Adipocyte (in vitro differentiated cells): ENCODE results near the gene KPNA6.
"Not testable (repeated sequence)": the region's sequence is repeated elsewhere in the genome, so short reads cannot be mapped to it uniquely, and the experiment has no call there.

Experiments used
- DNase-seq: peaks from one replicate; pipeline ENCODE4 v3.0.0-alpha.2; 2015; ENCODE audit warnings: low read depth
- H3K27me3 ChIP-seq: replicated peaks from 2 replicates; pipeline ENCODE4 v1.7.0; 2013; ENCODE audit warnings: mild to moderate bottlenecking, low read length, moderate library complexity; ENCODE audit not compliant: control insufficient read depth, insufficient read depth
- H3K36me3 ChIP-seq: 2 replicates; pipeline ENCODE4 v1.7.0; 2013; ENCODE audit warnings: low read length, mild to moderate bottlenecking, moderate library complexity; ENCODE audit not compliant: control insufficient read depth, insufficient read depth, severe bottlenecking
- H3K4me1 ChIP-seq: 2 replicates; pipeline ENCODE4 v1.7.0; 2013; ENCODE audit warnings: mild to moderate bottlenecking, low read length, moderate library complexity; ENCODE audit not compliant: control insufficient read depth, insufficient read depth
- H3K4me3 ChIP-seq: 2 replicates; pipeline ENCODE4 v1.7.0; 2013; ENCODE audit warnings: mild to moderate bottlenecking, low read length, moderate library complexity
- H3K9ac ChIP-seq: 2 replicates; pipeline ENCODE4 v1.7.0; 2013; ENCODE audit warnings: mild to moderate bottlenecking, low read length, moderate library complexity
- H3K9me3 ChIP-seq: 2 replicates; pipeline ENCODE4 v1.7.0; 2013; ENCODE audit warnings: mild to moderate bottlenecking, low read length, moderate library complexity; ENCODE audit not compliant: control insufficient read depth

Gene KPNA6

DNA sequence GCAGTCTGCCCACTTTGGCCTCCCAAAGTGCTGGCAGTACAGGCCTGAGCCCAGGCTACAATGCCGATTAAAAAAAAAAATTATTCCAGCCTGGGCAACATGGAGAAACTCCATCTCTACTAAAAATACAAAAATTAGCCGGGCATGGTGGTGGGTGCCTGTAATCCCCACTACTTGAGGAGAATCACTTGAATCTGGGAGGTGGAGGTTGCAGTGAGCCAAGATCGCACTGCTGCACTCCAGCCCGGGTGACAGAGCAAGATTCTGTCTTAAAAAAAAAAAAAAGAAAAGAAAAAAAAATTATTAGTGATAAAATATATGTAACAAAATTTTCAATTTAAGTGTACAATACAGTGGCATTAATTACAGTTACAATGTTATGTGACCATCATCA lies 35.4 kb downstream of the KPNA6 start:
- DNase-seq, H3K9ac ChIP-seq, H3K27me3 ChIP-seq, H3K4me3 ChIP-seq, H3K9me3 ChIP-seq, H3K36me3 ChIP-seq: not testable (repeated sequence)
- H3K4me1 ChIP-seq = peaks cover 16% of the 10 kb centered on the region

DNA sequence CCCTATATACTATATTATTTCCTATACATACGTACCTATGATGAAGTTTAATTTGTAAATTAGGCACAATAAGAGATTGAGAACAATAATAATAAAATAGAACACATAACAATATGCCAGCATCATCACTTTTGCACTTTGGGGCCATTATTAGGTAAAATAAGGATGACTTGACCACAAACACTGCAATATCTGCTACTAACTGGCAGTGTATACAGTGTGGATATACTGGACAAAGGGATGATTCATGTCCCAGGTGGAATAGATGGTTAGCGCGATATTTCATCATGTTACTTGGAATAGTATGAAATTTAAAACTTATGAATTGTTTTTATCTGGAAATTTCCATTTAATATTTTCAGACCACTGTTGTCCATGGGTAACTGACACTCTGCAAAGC lies 36.2 kb downstream of the KPNA6 start:
- no peak overlapping the region for H3K9ac ChIP-seq
- H3K4me1 ChIP-seq = peaks cover 16% of the 10 kb centered on the region
- no peak overlapping the region for H3K4me3 ChIP-seq
- no peak for DNase-seq
- no peaks in the 10 kb centered on the region for H3K9me3 ChIP-seq
- H3K27me3 ChIP-seq = no peaks in the 10 kb centered on the region
- H3K36me3 ChIP-seq = peaks cover 3% of the 10 kb centered on the region

- H3K27me3 ChIP-seq, H3K36me3 ChIP-seq, DNase-seq, H3K9me3 ChIP-seq, H3K4me3 ChIP-seq, H3K9ac ChIP-seq: not testable (repeated sequence)
- peaks cover 15% of the 10 kb centered on the region for H3K4me1 ChIP-seq
Observed at GRCh38 chr1:32147799-32148198, 39.9 kb downstream of the KPNA6 start.

GRCh38 chr1:32150847-32151246 lies 43.0 kb downstream of the KPNA6 start:
- peaks cover 6% of the 10 kb centered on the region for H3K4me1 ChIP-seq
- H3K9me3 ChIP-seq = no peaks in the 10 kb centered on the region
- peaks cover 10% of the 10 kb centered on the region for H3K36me3 ChIP-seq
- H3K4me3 ChIP-seq = no peak overlapping the region
- no peaks in the 10 kb centered on the region for H3K27me3 ChIP-seq
- DNase-seq = no peak
- H3K9ac ChIP-seq = no peak overlapping the region

DNA sequence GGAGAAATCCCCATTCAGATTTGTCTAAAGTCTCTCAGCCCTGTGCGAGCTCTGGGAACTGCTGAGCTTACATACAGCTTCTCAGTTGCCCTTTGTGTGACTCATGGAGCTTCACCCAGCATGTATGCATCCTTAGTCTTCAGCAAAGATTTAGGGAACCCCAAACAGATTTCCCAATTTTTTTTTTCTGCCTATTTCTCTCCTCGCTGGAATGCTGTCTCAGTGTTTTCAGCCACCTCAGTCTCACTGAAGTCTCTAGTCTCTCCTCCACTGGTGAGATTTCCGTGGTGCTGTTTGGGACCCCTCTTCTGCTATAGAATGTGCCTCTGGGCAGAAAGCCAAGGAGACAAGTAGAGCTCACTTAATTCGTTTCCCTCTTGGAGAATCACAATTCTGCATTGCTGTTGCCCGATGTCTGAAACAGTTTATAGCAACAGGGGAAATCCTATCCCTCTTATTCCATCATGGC lies 43.5 kb downstream of the KPNA6 start:
- DNase-seq = peak; percentile 73
- Histone ChIP-seq H3K27me3 (no peaks in the 10 kb centered on the region), H3K36me3 (peaks cover 15% of the 10 kb centered on the region), H3K9me3 (no peaks in the 10 kb centered on the region), H3K4me3 (no peak overlapping the region), H3K9ac (no peak overlapping the region), H3K4me1 (peaks cover 6% of the 10 kb centered on the region)

DNA sequence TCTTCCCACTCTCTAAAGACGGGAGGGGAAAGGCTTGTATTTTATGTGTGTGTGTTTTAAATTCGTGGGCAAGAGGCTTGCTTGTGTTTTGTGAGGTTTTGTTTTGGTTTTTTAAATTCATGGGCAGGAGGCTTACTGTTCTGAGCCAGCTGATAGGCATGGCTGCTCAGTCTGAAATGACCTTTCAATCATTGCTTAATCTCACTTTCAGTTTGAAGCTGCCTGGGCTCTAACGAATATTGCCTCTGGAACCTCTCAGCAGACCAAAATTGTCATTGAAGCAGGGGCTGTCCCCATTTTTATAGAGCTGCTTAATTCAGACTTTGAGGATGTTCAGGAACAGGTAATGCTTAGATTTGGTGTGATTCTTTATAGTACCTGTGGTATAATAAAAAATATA lies 51.3 kb downstream of the KPNA6 start:
- Histone ChIP-seq H3K36me3 (peaks cover 83% of the 10 kb centered on the region), H3K27me3 (no peaks in the 10 kb centered on the region), H3K4me3 (no peak overlapping the region), H3K9me3 (no peaks in the 10 kb centered on the region), H3K9ac (no peak overlapping the region), H3K4me1 (peaks cover 6% of the 10 kb centered on the region)
- DNase-seq = no peak

- no peak overlapping the region for H3K4me3 ChIP-seq
- H3K9ac ChIP-seq = no peak overlapping the region
- peaks cover 6% of the 10 kb centered on the region for H3K4me1 ChIP-seq
- H3K27me3 ChIP-seq = no peaks in the 10 kb centered on the region
- H3K36me3 ChIP-seq = peaks cover 86% of the 10 kb centered on the region
- DNase-seq = no peak
- H3K9me3 ChIP-seq = no peaks in the 10 kb centered on the region
Observed at GRCh38 chr1:32163405-32163804, 55.5 kb downstream of the KPNA6 start.

DNA sequence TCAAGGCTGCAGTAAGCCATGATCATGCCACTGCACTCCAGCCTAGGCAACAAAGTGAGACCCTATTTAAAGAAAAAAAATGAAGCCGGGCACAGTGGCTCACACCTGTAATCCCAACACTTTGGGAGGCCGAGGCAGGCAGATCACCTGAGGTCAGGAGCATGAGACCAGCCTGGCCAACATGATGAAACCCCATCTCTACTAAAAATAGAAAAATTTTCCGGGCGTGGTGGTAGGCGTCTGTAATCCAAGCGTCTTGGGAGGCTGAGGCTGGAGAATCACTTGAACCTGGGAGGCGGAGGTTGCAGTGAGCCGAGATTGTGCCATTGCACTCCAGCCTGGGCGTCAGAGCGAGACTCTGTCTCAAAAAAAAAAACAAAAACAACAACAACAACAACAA lies 57.8 kb downstream of the KPNA6 start:
- not testable (repeated sequence) for H3K4me1 ChIP-seq, H3K27me3 ChIP-seq, H3K4me3 ChIP-seq, DNase-seq, H3K9ac ChIP-seq, H3K9me3 ChIP-seq
- peaks cover 77% of the 10 kb centered on the region for H3K36me3 ChIP-seq

DNA sequence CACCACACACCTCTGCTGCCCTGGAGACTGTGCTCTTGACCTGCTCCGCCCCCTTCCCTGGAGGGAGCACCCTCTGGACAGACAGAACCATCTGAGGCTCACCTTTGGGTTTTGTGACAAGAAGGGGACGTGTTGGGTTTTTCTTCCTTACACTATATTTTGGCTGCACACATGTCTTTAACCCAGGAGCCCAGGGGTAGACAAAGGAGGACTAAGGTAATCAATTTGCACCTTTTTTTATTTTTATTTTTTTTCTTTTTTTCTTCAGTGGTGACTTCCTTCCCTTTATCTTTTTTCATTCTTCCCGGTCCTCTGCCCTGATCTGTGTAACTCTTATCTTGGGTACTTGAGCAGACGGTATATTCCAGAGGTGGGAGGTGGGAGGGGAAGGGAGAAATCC lies 63.1 kb downstream of the KPNA6 start:
- no peak for DNase-seq
- Histone ChIP-seq H3K9me3 (no peaks in the 10 kb centered on the region), H3K27me3 (no peaks in the 10 kb centered on the region), H3K36me3 (peaks cover 78% of the 10 kb centered on the region), H3K9ac (no peak overlapping the region), H3K4me3 (no peak overlapping the region), H3K4me1 (no peaks in the 10 kb centered on the region)

DNA sequence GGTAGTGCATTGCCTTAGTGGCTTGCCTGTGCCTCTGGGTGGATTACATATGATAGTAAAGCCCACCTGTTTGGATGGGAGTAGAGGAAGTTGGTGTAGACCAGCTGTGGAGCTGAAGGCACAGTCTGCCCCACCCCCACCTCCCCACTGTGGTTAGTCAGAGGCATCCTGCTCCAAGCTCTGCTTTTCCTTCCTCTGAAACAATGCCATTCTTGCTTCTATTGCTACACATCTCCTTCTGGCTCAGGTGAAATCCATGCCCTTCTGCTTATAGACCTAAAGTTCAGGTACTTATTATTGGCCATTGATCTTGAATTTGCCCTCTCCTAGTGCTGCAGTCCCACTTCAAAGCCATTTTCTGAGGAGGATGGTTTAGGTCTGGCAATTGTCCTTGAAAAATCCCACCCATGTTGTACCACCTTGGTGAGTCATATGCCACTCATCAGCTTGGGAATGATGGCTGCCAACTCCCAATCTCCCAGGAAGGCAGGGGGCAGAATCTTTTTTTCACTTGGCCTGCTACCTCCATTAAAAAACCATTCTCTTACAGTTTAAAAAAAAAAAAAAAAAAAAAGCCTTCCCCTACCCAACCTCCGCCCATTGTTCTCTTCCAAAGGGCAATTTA lies 64.9 kb downstream of the KPNA6 start:
- no peak for DNase-seq
- no peaks in the 10 kb centered on the region for H3K9me3 ChIP-seq
- no peak overlapping the region for H3K4me3 ChIP-seq
- peaks cover 66% of the 10 kb centered on the region for H3K36me3 ChIP-seq
- H3K9ac ChIP-seq = no peak overlapping the region
- H3K27me3 ChIP-seq = no peaks in the 10 kb centered on the region
- peaks cover 1% of the 10 kb centered on the region for H3K4me1 ChIP-seq

DNA sequence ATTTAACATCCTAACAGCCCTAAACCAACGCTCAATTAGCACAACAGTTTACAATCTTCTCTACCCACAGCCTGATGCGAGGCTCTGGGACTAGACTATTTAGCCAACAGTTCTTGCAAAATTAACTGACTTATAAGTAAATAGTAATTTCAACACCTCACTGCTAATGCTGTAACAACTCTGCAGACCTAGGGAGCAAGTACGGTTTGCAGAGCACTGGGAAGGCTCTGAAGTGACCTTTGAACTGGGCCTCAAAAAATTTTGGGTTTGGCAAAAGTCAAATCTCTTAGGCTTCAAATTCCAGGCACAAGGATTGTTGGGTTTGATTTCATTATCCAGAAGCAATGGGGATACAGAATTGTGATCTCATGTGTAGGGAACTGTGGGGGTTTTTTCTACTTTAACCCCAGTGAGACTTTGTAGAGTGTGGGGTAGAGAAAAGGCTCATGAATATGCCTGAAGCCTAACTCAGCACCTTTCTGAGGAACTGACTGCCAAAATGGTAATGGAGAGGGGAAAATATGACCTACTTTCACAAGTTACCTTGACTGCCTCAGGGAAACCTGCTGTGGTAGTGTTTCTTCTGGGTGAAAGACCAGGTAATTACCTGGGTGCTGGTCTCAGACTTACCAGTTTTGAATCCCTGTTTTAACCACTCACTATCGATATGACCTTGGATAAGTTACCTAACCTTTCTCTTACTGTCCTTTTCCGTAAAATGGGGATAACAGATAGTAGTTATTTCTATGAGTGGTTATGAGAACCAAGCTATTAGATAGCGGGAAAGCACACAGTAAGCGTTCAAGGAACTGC lies 70.7 kb downstream of the KPNA6 start:
- Histone ChIP-seq H3K36me3 (peaks cover 18% of the 10 kb centered on the region), H3K4me1 (peaks cover 37% of the 10 kb centered on the region), H3K9ac (peak overlapping the region; percentile 99), H3K9me3 (no peaks in the 10 kb centered on the region), H3K4me3 (peak overlapping the region; percentile 86), H3K27me3 (no peaks in the 10 kb centered on the region)
- DNase-seq = no peak

DNA sequence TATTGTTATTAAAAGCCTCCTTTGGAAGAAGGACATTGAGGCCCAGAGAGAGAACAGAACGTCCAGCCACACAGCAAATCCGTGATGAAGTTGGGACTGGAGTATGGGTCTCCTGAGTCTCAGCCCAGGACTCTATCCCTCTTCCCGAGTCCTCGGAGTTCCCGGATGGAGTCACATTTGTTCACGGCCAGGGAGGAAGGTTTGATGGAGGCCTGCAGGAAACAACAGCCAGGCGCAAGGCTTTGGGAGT lies 71.3 kb downstream of the KPNA6 start:
- DNase-seq = no peak
- peak overlapping the region; percentile 86 for H3K4me3 ChIP-seq
- H3K4me1 ChIP-seq = peaks cover 41% of the 10 kb centered on the region
- no peaks in the 10 kb centered on the region for H3K27me3 ChIP-seq
- peak overlapping the region; percentile 99 for H3K9ac ChIP-seq
- no peaks in the 10 kb centered on the region for H3K9me3 ChIP-seq
- peaks cover 16% of the 10 kb centered on the region for H3K36me3 ChIP-seq
